ENCODE data around the gene AP3B1.

AP3B1 gene

GRCh38 chr5:78294248-78295034 is at the start of gene AP3B1:
TSS of gene AP3B1 (minus strand) at chr5:78294698. CDS start at chr5:78294579, 119 bp downstream.
- peak; percentile 83 for DNase-seq

DNA sequence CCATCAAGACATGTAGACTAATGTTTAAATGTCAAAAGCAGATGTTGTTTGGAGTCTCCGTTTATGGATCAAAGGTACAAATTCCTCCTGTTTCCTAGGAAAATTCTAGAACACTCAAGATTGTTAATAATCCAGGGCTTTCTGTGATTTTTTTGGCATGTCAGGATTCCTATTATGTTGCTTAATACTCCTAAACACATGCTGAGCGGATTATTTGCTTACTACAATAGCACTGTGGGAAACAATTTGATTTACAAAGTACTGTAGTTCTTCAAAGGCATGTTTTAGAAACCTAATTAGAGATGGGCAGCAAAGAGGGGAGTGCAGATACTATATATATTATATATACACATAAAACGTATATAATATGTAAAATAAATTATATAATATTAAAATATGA is 46.9 kb upstream of the AP3B1 start:
- no peak for DNase-seq

- no peak for DNase-seq
These were observed 45.3 kb upstream of the AP3B1 start for GRCh38 chr5:78339617-78340436.

DNA sequence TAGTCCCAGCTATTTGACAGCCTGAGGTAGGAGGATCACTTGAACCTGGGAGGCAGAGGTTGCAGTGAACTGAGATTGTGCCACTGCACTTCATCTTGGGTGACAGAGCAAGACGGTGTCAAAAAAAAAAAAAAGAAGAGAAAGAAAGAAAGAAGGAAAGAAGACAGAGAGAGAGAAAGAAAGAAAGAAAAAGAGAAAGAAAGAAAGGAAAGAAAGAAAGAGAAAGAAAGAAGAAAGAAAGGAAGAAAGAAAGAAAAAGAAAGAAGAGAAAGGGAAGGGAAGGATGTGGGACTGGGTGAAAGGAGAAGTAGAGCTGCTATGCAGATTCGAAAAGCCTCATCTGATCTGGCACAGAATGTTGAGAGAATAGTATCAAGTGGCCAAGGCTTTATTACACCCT is 42.2 kb upstream of the AP3B1 start:
- no peak for DNase-seq

DNA sequence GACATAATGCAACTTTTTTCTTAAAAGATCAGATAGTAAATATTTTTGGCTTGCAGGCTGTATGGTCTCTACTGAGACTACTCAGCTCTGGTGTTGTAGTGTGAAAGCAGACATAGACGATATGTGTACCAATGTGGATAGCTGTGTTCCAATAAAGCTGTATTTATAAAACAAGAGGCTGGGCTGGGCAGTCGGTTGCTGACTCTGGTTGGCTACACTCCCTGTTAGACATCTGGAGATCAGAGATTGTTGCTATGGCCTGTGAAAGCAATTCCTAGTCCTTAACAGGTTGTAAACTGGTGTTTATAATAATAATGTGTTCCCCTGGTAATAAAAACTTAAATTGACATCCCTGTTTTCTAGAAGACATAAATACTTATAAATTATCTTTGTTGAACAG is 41.5 kb upstream of the AP3B1 start:
- DNase-seq, result no peak

DNA sequence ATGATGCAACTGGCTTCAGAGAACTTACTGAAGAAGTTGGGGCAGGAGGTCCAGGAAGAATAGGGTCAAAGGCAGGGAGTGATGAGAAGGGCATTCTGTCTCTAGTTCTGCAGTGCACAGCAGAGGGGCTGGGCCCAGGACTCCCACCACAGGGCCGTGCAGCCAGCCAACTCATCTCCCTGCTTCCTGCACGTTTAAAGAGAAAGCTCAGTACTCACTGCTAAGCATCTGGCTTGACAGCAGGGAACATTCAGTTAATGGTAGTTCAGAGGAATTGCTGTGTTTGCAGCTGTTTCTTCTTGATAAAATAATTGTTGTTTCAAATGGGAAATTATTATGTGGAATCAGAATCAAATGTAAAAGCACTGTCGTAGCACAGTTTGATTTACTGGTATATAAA is 40.3 kb upstream of the AP3B1 start:
- no peak for DNase-seq

GRCh38 chr5:78331523-78332080 is 37.1 kb upstream of the AP3B1 start:
- no peak for DNase-seq

DNA sequence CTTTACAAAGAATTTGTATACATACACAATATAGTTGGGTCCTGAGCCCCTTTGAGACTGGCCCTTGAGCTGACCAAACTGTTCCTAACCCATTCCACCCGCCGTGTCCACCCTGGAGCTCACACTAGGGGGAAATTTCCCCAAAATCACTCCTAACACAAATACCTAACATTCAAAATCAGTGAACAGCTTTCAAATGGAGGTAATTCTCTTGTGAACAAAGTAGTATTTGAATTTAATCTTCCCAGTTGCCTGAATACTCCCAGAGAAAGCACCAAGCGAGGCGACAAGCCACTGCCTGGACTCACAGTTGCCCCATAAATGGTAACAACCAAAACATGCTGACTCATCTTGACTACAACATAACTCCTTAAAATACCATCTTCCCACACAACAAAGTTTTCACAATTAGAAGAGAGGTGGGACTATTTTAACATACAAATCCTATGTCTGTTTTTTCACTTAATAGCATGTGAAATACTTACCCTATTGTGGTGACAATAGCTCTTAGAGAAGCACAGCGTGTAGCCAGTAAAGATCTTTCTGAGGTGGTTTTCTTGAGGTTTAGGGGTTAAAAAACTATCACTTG is 34.2 kb upstream of the AP3B1 start:
- no peak for DNase-seq

DNA sequence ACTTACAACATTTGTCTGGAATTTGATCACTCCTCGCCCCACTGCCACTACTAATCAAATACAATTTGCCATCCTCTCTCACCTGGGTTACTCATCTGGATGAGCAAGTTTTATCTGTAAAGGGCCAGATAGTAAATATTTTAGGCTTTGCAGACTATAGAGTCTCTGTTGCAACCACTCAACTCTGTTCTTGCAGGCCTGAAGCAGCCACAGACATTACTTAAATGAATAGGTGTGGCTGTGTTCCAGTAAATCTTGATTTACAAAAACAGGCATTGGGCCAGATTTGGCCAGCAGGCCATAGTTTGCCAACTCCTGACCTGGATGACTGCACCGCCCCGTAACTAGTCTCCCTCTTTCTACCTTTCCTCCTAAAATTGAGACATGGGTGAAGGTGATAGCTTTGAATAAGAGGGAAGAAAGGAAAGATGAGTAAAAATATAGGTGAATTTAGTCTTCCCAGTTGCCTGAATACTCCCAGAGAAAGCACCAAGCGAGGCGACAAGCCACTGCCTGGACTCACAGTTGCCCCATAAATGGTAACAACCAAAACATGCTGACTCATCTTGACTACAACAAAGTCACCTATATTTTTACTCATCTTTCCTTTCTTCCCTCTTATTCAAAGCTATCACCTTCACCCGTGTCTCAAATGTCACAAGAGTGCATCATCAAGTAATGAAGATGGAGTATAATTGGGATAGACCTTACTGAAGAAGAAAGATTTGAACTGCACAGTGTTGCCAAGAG is 33.4 kb upstream of the AP3B1 start:
- no peak for DNase-seq

- DNase-seq, result no peak
These were observed 32.4 kb upstream of the AP3B1 start for GRCh38 chr5:78326930-78327329.

DNA sequence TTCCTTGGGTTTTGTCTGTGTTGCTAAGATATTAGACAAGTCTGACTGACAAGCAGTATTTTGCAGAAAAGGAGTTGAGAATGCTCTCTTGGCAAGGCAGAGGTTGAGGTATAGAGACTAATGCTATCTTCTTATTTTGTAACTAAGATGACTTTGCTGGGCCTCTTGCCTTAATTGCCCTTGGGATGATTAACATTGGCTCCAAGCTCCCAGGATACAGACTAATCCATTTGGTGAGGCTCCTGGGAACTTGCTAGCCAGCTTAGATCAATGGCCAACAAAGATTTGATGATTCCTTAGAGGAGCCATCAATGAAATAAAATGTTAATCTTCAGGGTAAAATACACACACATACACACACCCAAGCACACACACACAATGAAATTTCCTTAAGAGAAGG is 28.7 kb upstream of the AP3B1 start:
- DNase-seq, result no peak

- no peak for DNase-seq
These were observed 25.9 kb upstream of the AP3B1 start for GRCh38 chr5:78320401-78320800.

DNA sequence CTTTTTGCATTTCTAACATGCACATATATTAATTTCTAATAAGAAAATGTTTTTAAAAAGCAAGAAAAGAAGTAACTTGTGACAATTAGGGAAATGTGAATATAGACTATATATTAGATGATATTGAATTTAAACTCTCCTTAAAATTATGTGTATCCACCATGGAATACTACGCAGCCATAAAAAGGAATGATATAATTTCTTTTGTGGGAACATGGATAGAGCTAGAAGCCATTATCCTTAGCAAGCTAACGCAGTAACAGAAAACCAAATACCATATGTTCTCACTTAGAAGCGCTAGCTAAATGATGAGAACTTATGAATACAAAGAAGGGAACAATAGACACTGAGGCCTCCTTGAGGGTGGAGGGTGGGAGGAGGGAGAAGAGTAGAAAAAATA is 23.8 kb upstream of the AP3B1 start:
- DNase-seq, result no peak

DNA sequence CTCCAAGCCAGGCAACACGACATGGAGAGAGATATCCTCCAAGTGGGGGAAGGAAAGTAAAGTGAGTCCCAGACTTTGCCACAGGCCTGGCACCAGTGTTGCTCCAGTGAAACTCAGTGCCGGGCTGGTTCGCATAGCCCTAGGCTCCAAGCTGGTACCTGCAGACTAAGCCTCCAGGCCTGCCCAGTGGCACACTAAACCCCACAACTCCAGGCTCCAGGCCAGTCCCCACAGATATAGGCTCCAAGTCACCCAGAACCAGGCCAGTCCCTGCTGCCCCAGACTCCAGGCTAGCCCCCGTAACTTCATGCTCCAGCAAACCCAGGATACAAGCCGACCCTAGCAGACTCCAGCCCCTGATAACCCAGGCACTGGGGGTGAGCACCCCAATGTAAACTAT is 23.0 kb upstream of the AP3B1 start:
- no peak for DNase-seq

GRCh38 chr5:78308703-78309102 is 14.2 kb upstream of the AP3B1 start:
- no peak for DNase-seq

DNA sequence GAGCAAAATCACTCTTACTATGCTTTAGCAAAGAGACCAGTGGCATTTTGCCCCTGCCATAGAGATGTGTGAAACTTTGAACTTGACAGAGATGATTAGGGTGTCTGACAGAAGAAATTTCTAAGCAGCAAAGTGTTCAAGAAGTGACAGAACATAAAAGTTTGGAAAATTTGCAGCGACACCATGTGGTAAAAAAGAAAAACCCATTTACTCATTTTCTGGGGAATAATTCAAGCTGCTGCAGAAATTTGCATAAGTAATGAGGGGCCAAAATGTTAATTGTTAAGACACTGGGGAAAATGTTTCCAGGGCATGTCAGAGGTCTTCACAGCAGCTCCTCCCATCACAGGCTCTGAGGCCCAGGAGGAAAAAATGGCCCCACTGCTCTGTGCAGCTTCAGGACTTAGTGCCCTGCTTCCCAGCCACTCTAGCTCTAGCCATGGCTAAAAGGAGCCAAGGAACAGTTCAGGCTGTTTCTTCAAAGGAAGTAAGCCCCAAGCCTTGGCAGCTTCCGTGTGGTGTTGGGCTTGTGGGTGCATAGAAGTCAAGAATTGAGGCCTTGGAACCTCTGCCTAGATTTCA is 6.1 kb upstream of the AP3B1 start:
- DNase-seq, result no peak

DNA sequence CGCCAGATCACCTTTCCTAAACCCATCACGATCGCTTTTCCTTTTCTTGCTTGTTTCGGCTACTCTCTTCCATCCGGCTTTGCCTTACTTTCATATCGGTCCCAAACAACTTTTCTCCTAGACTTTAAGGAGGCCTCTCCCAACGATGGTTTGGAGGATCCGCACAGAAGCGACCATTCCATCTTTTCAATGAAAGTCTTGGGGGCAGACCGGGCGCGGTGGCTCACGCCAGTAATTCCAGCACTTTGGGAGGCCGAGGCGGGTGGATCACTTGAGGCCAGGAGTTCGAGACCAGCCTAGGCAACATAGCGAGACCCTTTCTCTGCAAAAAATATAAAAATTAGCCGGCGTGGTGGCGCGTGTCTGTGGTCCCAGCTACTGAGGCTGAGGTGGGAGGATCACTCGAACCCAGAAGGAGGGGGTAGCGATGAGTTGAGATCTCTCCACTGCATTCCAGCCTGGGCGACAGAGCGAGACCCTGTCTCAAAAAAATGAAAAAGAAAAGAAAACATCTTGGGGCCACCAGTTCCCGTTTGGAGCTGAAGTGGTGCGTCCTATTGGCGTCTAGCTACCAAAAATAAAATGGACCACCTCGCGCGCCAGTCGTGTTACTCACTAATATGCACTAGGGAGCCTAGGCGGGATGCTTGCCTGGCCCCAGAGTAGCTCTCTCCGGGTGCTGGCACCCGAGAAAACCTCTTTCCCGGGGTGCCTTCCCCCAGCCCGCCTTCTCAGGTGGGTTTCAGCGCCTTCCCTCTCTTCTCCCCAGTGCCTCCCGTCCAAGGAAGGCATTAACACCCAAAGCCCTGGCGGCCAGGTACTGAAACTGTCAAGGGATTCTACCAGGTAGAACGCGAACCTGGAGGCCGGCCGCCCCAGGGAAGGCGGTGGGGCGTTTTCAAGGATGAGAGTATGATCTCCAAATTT is 800 bp upstream of the AP3B1 start:
- DNase-seq, result no peak

GRCh38 chr5:78293851-78294247 is 649 bp downstream of the AP3B1 start:
- no peak for DNase-seq

- DNase-seq, result no peak
These were observed 2.8 kb downstream of the AP3B1 start for GRCh38 chr5:78291687-78292086.

- no peak for DNase-seq
These were observed 4.6 kb downstream of the AP3B1 start for GRCh38 chr5:78289911-78290310.

DNA sequence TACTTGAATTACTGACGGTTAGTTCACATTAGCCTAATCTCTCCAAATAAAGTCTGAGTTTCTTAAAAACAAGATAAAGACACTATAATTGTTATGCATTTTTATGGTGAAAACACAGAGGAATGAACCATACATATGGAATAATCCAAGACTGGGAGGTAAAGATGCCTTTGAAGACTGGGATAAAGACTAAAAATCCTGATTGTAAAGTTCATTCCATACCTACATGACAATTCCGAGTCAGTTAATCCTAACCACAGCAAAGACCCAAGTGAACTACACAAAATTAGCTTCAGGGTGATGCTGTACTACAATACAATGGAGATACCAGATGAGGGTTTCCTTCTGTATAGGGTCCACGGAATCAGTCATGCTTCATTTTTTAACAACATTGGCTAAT is 6.3 kb downstream of the AP3B1 start:
- no peak for DNase-seq

Data from NCI-H2081 treated with DMSO at 0.1 percent for 48 hours (cell line).